ENCODE results near the gene GNB1. TPM values are rescaled to one million over a fixed set of nuclear protein-coding genes. Genes with fewer than 3 reads are reported as not detected.
"Not testable (repeated sequence)": the region's sequence is repeated elsewhere in the genome, so short reads cannot be mapped to it uniquely, and the experiment has no call there.

GNB1 gene
- total RNA-seq, 4 donors from 2014 or later: 150 to 191 (median 159) TPM

DNA sequence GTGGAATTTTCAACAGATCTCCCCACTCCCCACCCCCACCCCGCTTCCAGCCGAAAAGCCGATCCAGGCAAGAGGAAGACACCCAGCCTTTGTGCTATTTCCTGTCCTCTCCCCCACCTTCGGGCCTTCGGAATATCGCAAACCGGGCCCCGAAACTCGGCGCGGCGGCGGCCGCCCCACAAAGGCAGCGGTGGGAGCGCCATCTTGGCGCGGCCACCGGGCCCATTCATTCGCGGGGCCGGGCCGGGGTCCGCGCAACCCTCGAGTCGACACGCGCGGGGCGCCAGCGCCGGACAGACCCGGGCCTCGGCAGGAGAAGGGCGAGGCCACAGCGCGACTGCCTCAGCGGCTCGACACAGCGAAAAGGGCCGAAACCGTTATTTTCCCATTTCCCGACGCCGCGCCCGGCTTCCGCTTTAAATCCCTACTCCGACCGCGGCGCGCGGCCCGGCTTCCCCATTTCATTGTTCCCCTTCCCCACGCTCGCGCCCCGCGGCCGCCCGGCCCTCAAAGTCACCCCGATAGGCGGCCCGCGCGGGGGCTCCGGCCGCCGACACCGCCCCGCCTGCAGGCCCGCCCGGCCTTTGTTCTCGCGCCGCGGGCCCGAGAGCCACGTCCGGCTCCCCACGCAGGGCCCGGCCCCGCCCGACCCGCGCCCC lies 911 bp downstream of the GNB1 start:
- 1% methylated on average over 71 to 85 of the region's 88 CpGs for WGBS, 2 donors
- peak in 1 of 2 donors; percentile 38 for DNase-seq (ENCODE audit: low spot score in 2 of 2)
- Histone ChIP-seq H3K27me3 (peaks cover 0 to 4% of the 10 kb centered on the region in 2 donors), H3K36me3 (no peaks in the 10 kb centered on the region), H3K4me3 (peak overlapping the region; percentile 39 to 87 (median 76)), H3K4me1 (peaks cover 0 to 72% (median 51%) of the 10 kb centered on the region in 4 donors), H3K27ac (peak overlapping the region; percentile 89 to 98 (median 91)), H3K9me3 (no peaks in the 10 kb centered on the region)
- TF ChIP-seq EP300 (IDR thresholded peaks at IDR 0.05): peak in 1 of 2 donors; percentile 28
- TF ChIP-seq CTCF (IDR thresholded peaks at IDR 0.05): no peak
- no peak for TF ChIP-seq POLR2A (IDR thresholded peaks at IDR 0.05)

DNA sequence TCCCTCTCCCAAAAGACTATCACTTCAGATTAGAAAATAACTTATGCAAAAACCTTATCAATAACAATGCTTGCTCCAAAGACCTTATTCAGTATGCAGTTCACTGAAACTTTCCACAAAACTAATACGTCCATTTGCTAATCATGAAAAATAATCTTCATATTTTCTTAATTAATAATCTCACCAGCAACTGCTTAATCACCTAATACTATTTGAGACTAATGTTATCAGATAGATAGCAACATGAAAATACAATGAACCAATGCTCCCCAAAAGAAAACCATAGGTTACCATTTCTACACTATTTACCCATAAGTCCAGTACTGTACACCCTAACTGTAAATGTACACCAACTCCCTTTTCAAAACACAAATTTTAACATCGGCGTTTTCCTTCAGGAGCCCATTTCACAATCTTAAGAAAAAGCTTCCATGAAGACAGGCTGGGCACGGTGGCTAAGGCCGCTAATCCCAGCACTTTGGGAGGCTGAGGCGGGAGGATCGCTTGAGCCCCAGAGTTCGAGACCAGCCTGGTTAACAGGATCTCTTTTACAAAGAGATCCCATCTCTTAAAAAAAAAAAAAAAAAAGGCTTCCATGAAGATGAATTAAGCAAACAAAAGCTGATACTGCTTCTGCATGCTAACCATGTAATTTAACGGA lies 1.7 kb downstream of the GNB1 start:
- H3K4me1 ChIP-seq: peaks cover 0 to 66% (median 43%) of the 10 kb centered on the region in 4 donors
- H3K36me3 ChIP-seq: no peaks in the 10 kb centered on the region
- peak overlapping the region; percentile 39 to 87 (median 76) for H3K4me3 ChIP-seq
- H3K9me3 ChIP-seq: no peaks in the 10 kb centered on the region
- no peak for DNase-seq (ENCODE audit: low spot score in 2 of 2)
- peak overlapping the region in 3 of 4 donors; percentile 89 to 98 (median 92) for H3K27ac ChIP-seq
- TF ChIP-seq POLR2A (IDR thresholded peaks at IDR 0.05) (no peak), EP300 (IDR thresholded peaks at IDR 0.05) (no peak), CTCF (IDR thresholded peaks at IDR 0.05) (no peak)
- no peaks in the 10 kb centered on the region for H3K27me3 ChIP-seq
- WGBS, 2 donors: 4 to 6% methylated on average over 9 of the region's 9 CpGs

DNA sequence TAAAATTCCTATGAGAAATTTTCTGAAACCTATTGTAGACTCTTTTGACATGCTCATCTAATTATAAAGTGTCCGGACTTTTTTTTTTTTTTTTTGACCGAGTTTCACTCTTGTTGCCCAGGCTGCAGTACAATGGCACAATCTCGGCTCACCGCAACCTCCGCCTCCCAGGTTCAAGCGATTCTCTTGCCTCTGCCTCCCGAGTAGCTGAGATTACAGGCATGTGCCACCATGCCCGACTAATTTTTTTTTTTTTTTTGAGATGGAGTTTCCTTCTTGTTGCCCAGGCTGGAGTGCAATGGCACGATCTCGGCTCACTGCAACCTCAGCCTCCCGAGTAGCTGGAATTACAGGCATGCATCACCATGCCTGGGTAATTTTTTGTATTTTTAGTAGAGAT lies 7.0 kb downstream of the GNB1 start:
- not testable (repeated sequence) for H3K27me3 ChIP-seq; H3K4me3 ChIP-seq; DNase-seq (ENCODE audit: low spot score in 2 of 2); H3K36me3 ChIP-seq; H3K27ac ChIP-seq; H3K9me3 ChIP-seq
- peaks cover 0 to 78% (median 27%) of the 10 kb centered on the region in 4 donors for H3K4me1 ChIP-seq
- 73 to 77% methylated on average over 11 of the region's 11 CpGs for WGBS, 2 donors

GRCh38 chr1:1883092-1883873 lies 7.6 kb downstream of the GNB1 start:
- H3K36me3 ChIP-seq: peaks cover 0 to 6% (median 0%) of the 10 kb centered on the region in 3 donors
- H3K9me3 ChIP-seq: no peaks in the 10 kb centered on the region
- DNase-seq (ENCODE audit: low spot score in 2 of 2): no peak
- H3K27ac ChIP-seq: no peak overlapping the region
- no peaks in the 10 kb centered on the region for H3K27me3 ChIP-seq
- H3K4me3 ChIP-seq: no peak overlapping the region
- no peak for TF ChIP-seq POLR2A (IDR thresholded peaks at IDR 0.05)
- no peak for TF ChIP-seq CTCF (IDR thresholded peaks at IDR 0.05)
- TF ChIP-seq EP300 (IDR thresholded peaks at IDR 0.05): no peak
- H3K4me1 ChIP-seq: peaks cover 0 to 78% (median 22%) of the 10 kb centered on the region in 4 donors
- 40 to 47% methylated on average over 4 of the region's 4 CpGs for WGBS, 2 donors

DNA sequence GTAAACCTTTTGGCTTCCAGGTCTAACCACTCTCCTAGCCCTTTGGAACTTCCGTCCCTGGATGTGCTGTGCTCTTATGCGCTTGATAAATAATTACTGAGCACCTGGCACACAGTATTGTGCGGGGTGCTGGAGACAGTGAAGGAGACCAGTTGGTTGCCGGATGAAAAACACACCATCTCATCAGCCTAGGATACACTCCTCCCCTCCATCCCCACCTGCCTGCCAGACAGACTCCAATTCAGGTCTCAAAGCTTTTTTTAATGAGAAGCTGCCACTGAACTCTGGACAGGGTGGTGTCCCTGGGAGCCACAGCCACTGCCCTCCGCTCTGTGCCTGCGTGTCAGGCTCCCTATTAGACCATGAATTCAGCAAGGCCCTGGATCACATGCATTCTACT lies 9.2 kb downstream of the GNB1 start:
- Histone ChIP-seq H3K27me3 (no peaks in the 10 kb centered on the region), H3K9me3 (no peaks in the 10 kb centered on the region), H3K4me3 (no peak overlapping the region), H3K27ac (no peak overlapping the region), H3K36me3 (peaks cover 0 to 6% (median 0%) of the 10 kb centered on the region in 3 donors), H3K4me1 (peaks cover 0 to 78% (median 15%) of the 10 kb centered on the region in 4 donors)
- no peak for TF ChIP-seq CTCF (IDR thresholded peaks at IDR 0.05)
- DNase-seq (ENCODE audit: low spot score in 2 of 2): no peak
- 89% methylated on average over 6 of the region's 6 CpGs for WGBS, 2 donors

Measured in tibial nerve (tissue), 4 donors.